T-helper 17 cell (primary cell): ENCODE results near the gene DSTN. TPM values are rescaled to one million over a fixed set of nuclear protein-coding genes. Genes with fewer than 3 reads are reported as not detected.

ENCODE experiments used
- ATAC-seq: fragments of 150-1000 bp; cut with Tn5 transposase; 2 replicates; pipeline ENCODE4 v1.10.0; 2021; ENCODE audit warnings: mild to moderate bottlenecking, moderate library complexity
- DNase-seq, 3 donors: peaks; one replicate each; pipeline versions ENCODE4 v3.0.0 to v3.0.0-alpha.2; 2020 to 2021
- H3K9me3 ChIP-seq: one replicate; pipeline ENCODE4 v1.7.0; 2013; ENCODE audit warnings: low read length, mild to moderate bottlenecking; ENCODE audit not compliant: control insufficient read depth, poor library complexity, severe bottlenecking
- H3K27ac Mint-ChIP-seq: one replicate; pipeline ENCODE4 v1.8.0; 2022; ENCODE audit warnings: mild to moderate bottlenecking, moderate library complexity, mixed read lengths
- H3K27me3 Mint-ChIP-seq: one replicate; pipeline ENCODE4 v1.8.0; 2022; ENCODE audit warnings: mixed read lengths
- H3K36me3 Mint-ChIP-seq: one replicate; pipeline ENCODE4 v1.8.0; 2022; ENCODE audit warnings: low read depth, mixed read lengths
- H3K4me1 Mint-ChIP-seq: one replicate; pipeline ENCODE4 v1.8.0; 2022; ENCODE audit warnings: mild to moderate bottlenecking, mixed read lengths
- H3K4me3 Mint-ChIP-seq: one replicate; pipeline ENCODE4 v1.8.0; 2022; ENCODE audit warnings: mild to moderate bottlenecking, moderate library complexity, mixed read lengths
- total RNA-seq, 4 donors: library from RNA in 2 of 4; stranded (reverse) in 2 of 4; gene quantifications; one replicate each; pipeline ENCODE4 v1.2.3 and lab custom pipeline; 2022 to 2026

DSTN gene
- total RNA-seq, 2 donors from 2014 or later = 41.4 to 46.5 TPM

DNA sequence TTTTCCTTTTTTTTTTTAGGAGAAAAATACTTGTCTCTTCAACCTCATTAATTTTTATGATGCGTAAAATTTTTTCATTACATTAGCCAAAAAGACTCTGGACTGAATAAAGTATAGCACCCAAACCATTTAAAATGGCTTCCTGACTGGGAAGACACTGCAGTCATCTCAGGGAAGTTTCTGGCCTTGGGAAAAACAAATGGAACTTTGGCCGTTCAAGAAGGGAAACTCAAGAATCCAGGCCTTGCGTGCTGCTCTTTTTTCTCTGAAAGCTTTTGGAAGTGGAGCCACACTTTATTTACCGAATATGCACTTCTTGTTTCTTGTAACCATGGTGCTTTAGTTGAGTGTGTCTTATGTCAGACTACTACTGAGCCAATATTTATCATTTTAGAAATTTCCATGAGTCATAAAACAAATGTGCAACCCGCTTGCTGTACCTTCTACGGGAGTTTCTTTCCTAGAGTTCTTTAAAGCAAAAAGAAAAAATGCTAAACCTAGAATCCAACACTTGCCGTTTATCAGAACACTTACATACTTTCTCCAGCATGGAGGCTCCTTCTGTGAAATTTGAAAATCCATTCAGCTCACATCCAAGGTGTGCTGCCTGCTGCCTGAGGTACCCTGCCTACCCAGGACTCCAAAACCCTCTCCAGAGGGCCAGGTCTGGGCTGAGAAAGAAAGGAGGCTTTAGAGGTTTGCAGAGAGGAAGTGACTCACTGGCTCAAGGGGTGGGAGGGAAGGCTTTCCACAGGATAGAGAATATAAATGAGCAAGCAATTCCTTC is 11.5 kb upstream of the DSTN start:
- ATAC-seq = no peak
- no peak for DNase-seq
- peaks cover 9% of the 10 kb centered on the region for H3K27me3 Mint-ChIP-seq
- peaks cover 3% of the 10 kb centered on the region for H3K4me1 Mint-ChIP-seq
- no peaks in the 10 kb centered on the region for H3K36me3 Mint-ChIP-seq
- no peak overlapping the region for H3K4me3 Mint-ChIP-seq
- no peaks in the 10 kb centered on the region for H3K9me3 ChIP-seq
- no peak overlapping the region for H3K27ac Mint-ChIP-seq

GRCh38 chr20:17558941-17559304 is 11.0 kb upstream of the DSTN start:
- Mint-ChIP-seq H3K4me3 (no peak overlapping the region), H3K27me3 (peaks cover 9% of the 10 kb centered on the region), H3K4me1 (peaks cover 3% of the 10 kb centered on the region), H3K27ac (no peak overlapping the region), H3K36me3 (no peaks in the 10 kb centered on the region)
- ATAC-seq = no peak
- DNase-seq = no peak
- no peaks in the 10 kb centered on the region for H3K9me3 ChIP-seq

DNA sequence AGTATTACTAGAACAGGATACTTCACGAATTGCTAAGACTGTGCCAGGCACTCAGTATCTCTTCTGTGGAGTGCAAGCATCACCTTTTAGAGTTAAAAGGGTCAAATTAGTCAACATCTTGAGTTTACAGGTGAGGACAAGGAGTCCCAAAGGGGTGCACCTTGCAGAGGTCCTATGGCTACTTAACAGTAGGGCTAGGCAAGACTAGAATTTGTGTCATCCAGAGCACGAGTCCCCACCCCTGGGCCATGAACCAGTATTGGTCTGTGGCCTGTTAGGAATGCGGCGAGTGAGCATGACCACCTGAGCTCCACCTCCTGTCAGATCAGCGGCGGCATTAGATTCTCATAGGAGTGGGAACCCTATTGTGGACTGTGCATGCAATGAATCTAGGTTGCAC is 10.5 kb upstream of the DSTN start:
- Mint-ChIP-seq H3K27ac (no peak overlapping the region), H3K4me1 (peaks cover 3% of the 10 kb centered on the region), H3K4me3 (no peak overlapping the region), H3K27me3 (peaks cover 9% of the 10 kb centered on the region), H3K36me3 (no peaks in the 10 kb centered on the region)
- no peak for DNase-seq
- ATAC-seq = no peak
- no peaks in the 10 kb centered on the region for H3K9me3 ChIP-seq

DNA sequence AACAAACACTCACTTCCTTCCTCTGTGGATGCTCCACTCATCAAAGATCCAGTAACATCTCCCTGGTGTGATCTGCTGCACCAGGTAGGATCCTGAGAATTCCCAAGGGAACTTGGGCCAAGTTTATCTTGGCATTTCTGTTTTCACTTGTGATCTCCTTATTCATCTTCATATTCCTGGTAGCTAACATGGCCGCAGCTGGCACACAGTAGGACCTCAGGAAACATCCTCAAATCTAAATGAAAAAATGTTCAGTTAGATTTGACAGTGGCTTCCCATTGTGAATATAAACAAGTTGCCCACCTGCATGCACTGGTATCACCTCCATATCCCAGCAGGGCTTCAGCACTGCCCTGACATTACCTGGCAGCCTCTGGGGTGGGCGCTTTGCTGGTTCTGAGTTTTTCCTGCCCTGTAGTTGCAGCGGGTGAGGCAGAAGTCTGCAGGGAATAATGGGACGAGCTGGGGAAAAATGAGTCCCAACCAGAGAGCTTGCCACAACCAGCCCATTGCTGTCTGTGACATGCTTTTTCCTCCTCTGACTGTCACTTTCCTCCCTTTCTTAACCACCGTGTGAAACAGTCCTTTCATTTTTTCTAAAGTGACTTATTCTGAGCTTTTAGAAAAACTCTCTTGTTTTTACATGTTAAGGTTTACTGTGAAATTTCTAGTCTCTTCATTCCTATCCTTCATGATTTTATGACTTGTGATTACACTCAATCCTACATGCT is 9.4 kb upstream of the DSTN start:
- no peak overlapping the region for H3K27ac Mint-ChIP-seq
- peaks cover 3% of the 10 kb centered on the region for H3K4me1 Mint-ChIP-seq
- H3K36me3 Mint-ChIP-seq = no peaks in the 10 kb centered on the region
- DNase-seq (no peak), ATAC-seq (no peak)
- H3K4me3 Mint-ChIP-seq = no peak overlapping the region
- peaks cover 9% of the 10 kb centered on the region for H3K27me3 Mint-ChIP-seq
- no peaks in the 10 kb centered on the region for H3K9me3 ChIP-seq

DNA sequence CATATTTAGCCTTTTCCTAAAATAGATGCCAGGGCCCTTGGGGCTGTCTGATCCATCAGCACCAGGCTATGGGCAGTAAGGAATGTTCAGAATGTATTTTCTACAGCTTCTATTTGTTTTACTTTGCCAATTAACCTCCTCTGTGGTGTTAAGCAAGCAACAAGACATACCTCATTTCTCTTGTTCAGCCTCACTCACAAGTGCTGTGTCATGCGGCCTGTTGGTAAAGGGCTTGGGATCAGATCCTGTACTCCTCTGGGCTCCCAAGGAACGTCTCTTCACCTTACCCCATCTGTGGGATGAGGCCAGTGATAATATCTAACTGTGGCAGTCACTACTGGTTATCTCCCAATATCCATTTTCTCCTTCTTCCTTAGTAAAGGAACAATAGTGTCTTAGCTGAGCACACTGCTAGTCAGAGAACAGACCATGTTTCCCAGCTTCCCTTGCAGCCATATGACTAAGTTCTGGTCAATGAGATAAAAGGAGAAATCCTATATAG is 7.0 kb upstream of the DSTN start:
- Mint-ChIP-seq H3K4me1 (peaks cover 3% of the 10 kb centered on the region), H3K27ac (no peak overlapping the region), H3K4me3 (no peak overlapping the region), H3K27me3 (peaks cover 9% of the 10 kb centered on the region), H3K36me3 (no peaks in the 10 kb centered on the region)
- DNase-seq = no peak
- no peak for ATAC-seq
- no peaks in the 10 kb centered on the region for H3K9me3 ChIP-seq

- ATAC-seq = no peak
- H3K36me3 Mint-ChIP-seq = peaks cover 2% of the 10 kb centered on the region
- no peak for DNase-seq
- H3K27me3 Mint-ChIP-seq = peaks cover 5% of the 10 kb centered on the region
- H3K4me3 Mint-ChIP-seq = no peak overlapping the region
- H3K4me1 Mint-ChIP-seq = peaks cover 4% of the 10 kb centered on the region
- H3K9me3 ChIP-seq = no peaks in the 10 kb centered on the region
- peak overlapping the region; percentile 2 for H3K27ac Mint-ChIP-seq
These were observed 4.6 kb upstream of the DSTN start for GRCh38 chr20:17565169-17565845.

DNA sequence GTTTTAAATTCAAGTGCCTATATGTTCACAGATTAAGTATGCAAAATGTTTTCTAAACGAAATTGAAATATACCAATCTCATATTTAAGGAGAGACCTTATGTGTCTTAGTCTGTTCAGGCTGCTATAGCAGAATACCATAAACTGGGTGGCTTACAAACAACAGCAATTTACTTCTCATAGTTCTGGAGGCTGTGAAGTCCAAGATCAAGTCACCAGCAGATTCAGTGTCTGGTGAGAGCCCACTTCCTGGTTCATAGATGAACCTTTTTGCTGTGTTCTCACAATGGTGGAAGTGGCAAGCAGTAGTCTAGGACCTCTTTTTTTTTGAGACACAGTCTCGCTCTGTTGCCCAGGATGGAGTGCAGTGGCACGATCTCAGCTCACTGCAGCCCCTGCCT is 3.5 kb upstream of the DSTN start:
- Mint-ChIP-seq H3K27ac (peak overlapping the region; percentile 2), H3K4me1 (peaks cover 11% of the 10 kb centered on the region), H3K36me3 (peaks cover 2% of the 10 kb centered on the region), H3K4me3 (no peak overlapping the region), H3K27me3 (no peaks in the 10 kb centered on the region)
- ATAC-seq (no peak), DNase-seq (no peak)
- no peaks in the 10 kb centered on the region for H3K9me3 ChIP-seq

- no peak for DNase-seq
- no peaks in the 10 kb centered on the region for H3K9me3 ChIP-seq
- H3K36me3 Mint-ChIP-seq = peaks cover 2% of the 10 kb centered on the region
- no peak for ATAC-seq
- peak overlapping the region; percentile 97 for H3K4me3 Mint-ChIP-seq
- H3K27me3 Mint-ChIP-seq = no peaks in the 10 kb centered on the region
- no peak overlapping the region for H3K27ac Mint-ChIP-seq
- H3K4me1 Mint-ChIP-seq = peaks cover 21% of the 10 kb centered on the region
These were observed 1.7 kb upstream of the DSTN start for GRCh38 chr20:17568045-17568788.

- DNase-seq (peak in 2 of 3 donors; percentile 14 to 21), ATAC-seq (no peak)
- peak overlapping the region; percentile 90 for H3K27ac Mint-ChIP-seq
- H3K27me3 Mint-ChIP-seq = no peaks in the 10 kb centered on the region
- H3K4me1 Mint-ChIP-seq = peaks cover 21% of the 10 kb centered on the region
- peak overlapping the region; percentile 97 for H3K4me3 Mint-ChIP-seq
- H3K9me3 ChIP-seq = no peaks in the 10 kb centered on the region
- peaks cover 2% of the 10 kb centered on the region for H3K36me3 Mint-ChIP-seq
These were observed 828 bp upstream of the DSTN start for GRCh38 chr20:17568972-17569521.

DNA sequence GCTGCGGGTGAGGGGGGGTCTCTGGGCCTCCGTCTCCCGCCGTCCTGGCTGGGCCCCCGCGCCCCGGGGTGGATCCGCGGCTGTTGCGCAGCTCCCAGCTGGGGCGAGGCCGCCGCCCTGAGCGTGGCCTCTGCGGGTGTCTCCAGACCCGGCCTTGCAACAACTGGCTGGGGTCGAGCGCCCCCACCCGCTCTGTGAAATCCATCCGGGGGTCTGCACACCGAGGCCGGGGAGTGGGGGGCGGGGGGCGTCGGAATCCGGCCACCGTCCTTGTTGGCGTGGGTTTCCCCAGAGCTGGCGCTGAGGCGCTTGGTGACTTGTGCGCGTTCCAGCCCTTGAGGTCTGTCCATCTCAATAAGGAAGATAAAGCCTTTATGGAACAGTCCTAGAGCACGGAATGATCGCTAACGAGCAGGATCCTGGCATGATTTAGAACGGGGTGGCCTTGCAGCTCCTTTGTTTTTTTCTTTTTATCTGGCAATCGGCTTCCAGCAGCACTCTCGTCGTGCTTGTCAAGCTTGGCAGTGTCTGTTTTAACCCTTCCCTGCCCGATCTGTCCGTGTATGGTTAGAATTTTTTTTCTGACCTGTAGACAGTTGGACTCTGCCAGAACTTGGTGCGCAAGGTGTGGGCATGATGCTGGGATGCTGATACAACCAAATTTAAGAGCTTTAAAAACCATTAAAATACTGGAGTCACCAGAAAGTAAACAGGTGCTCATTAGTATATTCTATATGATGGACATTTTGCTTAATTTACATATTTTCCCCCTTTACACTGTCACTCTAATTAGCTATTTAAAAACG is 675 bp downstream of the DSTN start:
- peak overlapping the region; percentile 90 for H3K27ac Mint-ChIP-seq
- H3K4me3 Mint-ChIP-seq = peak overlapping the region; percentile 97
- no peaks in the 10 kb centered on the region for H3K9me3 ChIP-seq
- DNase-seq (peak in 1 of 3 donors; percentile 10), ATAC-seq (peak; percentile 38)
- no peaks in the 10 kb centered on the region for H3K27me3 Mint-ChIP-seq
- H3K4me1 Mint-ChIP-seq = peaks cover 21% of the 10 kb centered on the region
- peaks cover 2% of the 10 kb centered on the region for H3K36me3 Mint-ChIP-seq

GRCh38 chr20:17571153-17571527 is 1.3 kb downstream of the DSTN start:
- ATAC-seq (no peak), DNase-seq (no peak)
- peak overlapping the region; percentile 90 for H3K27ac Mint-ChIP-seq
- H3K27me3 Mint-ChIP-seq = no peaks in the 10 kb centered on the region
- peak overlapping the region; percentile 97 for H3K4me3 Mint-ChIP-seq
- peaks cover 21% of the 10 kb centered on the region for H3K4me1 Mint-ChIP-seq
- H3K36me3 Mint-ChIP-seq = peaks cover 2% of the 10 kb centered on the region
- no peaks in the 10 kb centered on the region for H3K9me3 ChIP-seq

DNA sequence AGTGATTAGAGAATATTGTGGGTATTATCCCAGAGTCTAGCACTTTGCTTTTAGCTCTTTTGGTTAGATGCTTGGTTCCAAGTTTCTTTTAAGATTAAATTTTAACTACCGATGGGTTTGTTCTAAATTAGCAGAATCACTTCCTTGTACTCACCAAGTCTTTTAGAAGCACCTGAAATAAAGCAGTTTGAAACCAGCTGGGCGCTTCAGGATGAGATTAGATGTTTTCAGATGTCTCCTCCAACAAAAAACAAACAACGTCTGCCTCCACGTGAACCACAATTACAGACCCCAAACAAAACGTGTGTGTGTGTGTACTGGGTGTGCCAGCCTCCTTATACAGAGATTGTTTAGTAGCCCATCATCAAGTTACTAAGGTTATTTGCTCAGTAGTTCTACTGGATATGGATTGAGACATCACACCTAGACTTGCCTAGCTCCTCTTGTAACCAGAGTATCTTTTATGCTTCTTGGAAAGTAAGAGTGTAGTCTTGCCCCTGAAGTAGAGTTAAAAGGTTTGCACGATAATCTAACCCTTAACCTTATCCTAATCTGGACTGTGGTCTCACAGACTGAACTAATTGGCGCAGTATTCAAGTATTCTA is 2.3 kb downstream of the DSTN start:
- H3K4me3 Mint-ChIP-seq = no peak overlapping the region
- ATAC-seq = no peak
- peaks cover 2% of the 10 kb centered on the region for H3K36me3 Mint-ChIP-seq
- H3K27ac Mint-ChIP-seq = peak overlapping the region; percentile 90
- H3K27me3 Mint-ChIP-seq = no peaks in the 10 kb centered on the region
- H3K4me1 Mint-ChIP-seq = peaks cover 21% of the 10 kb centered on the region
- H3K9me3 ChIP-seq = no peaks in the 10 kb centered on the region
- no peak for DNase-seq
